Lower leg skin (tissue), 4 donors: ENCODE results near the gene C1QTNF3. TPM values are rescaled to one million over a fixed set of nuclear protein-coding genes. Genes with fewer than 3 reads are reported as not detected.

Source experiments
- DNase-seq, 2 donors: peaks; one replicate each; pipeline ENCODE4 v3.0.0-alpha.2; 2019; ENCODE audit warnings: low spot score in 2 of 2
- H3K4me3 ChIP-seq: fragments of 200-600 bp; sonication (generic); 2 replicates; pipeline ENCODE4 v1.5.1; 2017; ENCODE audit warnings: mild to moderate bottlenecking, low read depth; ENCODE audit not compliant: poor library complexity, severe bottlenecking
- CTCF ChIP-seq, 3 donors: fragments of 450-650 bp; IDR thresholded peaks; one replicate each; pipeline ENCODE4 v1.5.1; 2016; ENCODE audit warnings: antibody characterized with exemption in 3 of 3, mild to moderate bottlenecking in 3 of 3, moderate library complexity in 2 of 3
- POLR2A ChIP-seq, 2 donors: fragments of 450-650 bp; IDR thresholded peaks; one replicate each; pipeline ENCODE4 v1.6.1; 2016 to 2017; ENCODE audit warnings: antibody characterized with exemption in 2 of 2, mild to moderate bottlenecking in 1 of 2, moderate library complexity in 1 of 2
- WGBS, 2 donors: methylation state at CpG; one replicate each; pipeline ENCODE4 v1.1.5; 2018; 5-methylcytosine and 5-hydroxymethylcytosine counted together
- intact Hi-C: fragments of 100-400 bp; cut with DNase I; formaldehyde crosslinking; loops from one replicate; pipeline ENCODE4 v1.15.0; 2023; ENCODE audit warnings: low total_unique reads
- total RNA-seq, 4 donors: library from RNA; depleted of rRNA; stranded (reverse); fragments of >200 nt; gene quantifications; one replicate each; pipeline ENCODE4 v1.1.0, GENCODE V29; 2016

The C1QTNF3 gene
- total RNA-seq, 4 donors from 2014 or later: 3.3 to 14.9 (median 7.4) TPM

GRCh38 chr5:34042321-34042720 is 692 bp downstream of the C1QTNF3 start:
- TF ChIP-seq CTCF (IDR thresholded peaks at IDR 0.05) (no peak), POLR2A (IDR thresholded peaks at IDR 0.05) (no peak)
- 61 to 64% methylated on average over 7 of the region's 7 CpGs for WGBS, 2 donors
- peak in 1 of 2 donors; percentile 31 for DNase-seq
- H3K4me3 ChIP-seq: no peak overlapping the region
- intact Hi-C loops: no loop called here

- DNase-seq: no peak
- TF ChIP-seq CTCF (IDR thresholded peaks at IDR 0.05): no peak
- no peak for TF ChIP-seq POLR2A (IDR thresholded peaks at IDR 0.05)
- no peak overlapping the region for H3K4me3 ChIP-seq
- WGBS, 2 donors: 68 to 74% methylated on average over 1 of the region's 1 CpG
- intact Hi-C loops: no loop called here
Observed at GRCh38 chr5:34041247-34041972, 1.6 kb downstream of the C1QTNF3 start.

- 77% methylated on average over 3 of the region's 3 CpGs for WGBS, 2 donors
- H3K4me3 ChIP-seq: no peak overlapping the region
- TF ChIP-seq POLR2A (IDR thresholded peaks at IDR 0.05): no peak
- TF ChIP-seq CTCF (IDR thresholded peaks at IDR 0.05): no peak
- DNase-seq: no peak
- intact Hi-C loops: no loop called here
Observed at GRCh38 chr5:34040472-34040871, 2.5 kb downstream of the C1QTNF3 start.

GRCh38 chr5:34039398-34040157 is 3.4 kb downstream of the C1QTNF3 start:
- WGBS, 2 donors: 78 to 80% methylated on average over 10 of the region's 10 CpGs
- H3K4me3 ChIP-seq: no peak overlapping the region
- intact Hi-C loops: no loop called here
- DNase-seq: no peak
- TF ChIP-seq POLR2A (IDR thresholded peaks at IDR 0.05) (no peak), CTCF (IDR thresholded peaks at IDR 0.05) (no peak)

GRCh38 chr5:34038838-34039237 is 4.2 kb downstream of the C1QTNF3 start:
- no peak overlapping the region for H3K4me3 ChIP-seq
- 81 to 94% methylated on average over 4 of the region's 4 CpGs for WGBS, 2 donors
- no peak for TF ChIP-seq POLR2A (IDR thresholded peaks at IDR 0.05)
- TF ChIP-seq CTCF (IDR thresholded peaks at IDR 0.05): no peak
- intact Hi-C loops: no loop called here
- no peak for DNase-seq
